MCF 10A (cell line): ENCODE results near the gene MS4A15. TPM values are rescaled to one million over a fixed set of nuclear protein-coding genes. Genes with fewer than 3 reads are reported as not detected.

Source experiments
- BruUV-seq: library from RNA; stranded (reverse); fragments of 400-500 nt; replicated peaks from 2 replicates; lab custom pipeline; 2021; lab: Mats Ljungman, UMichigan
- CTCF ChIA-PET: fragments of 300-600 bp; sonication (Branson Sonifier 250); formaldehyde crosslinking; extraction: SDS; loops from one replicate; lab custom pipeline; 2021; ENCODE audit warnings: antibody characterized with exemption, inconsistent platforms; lab: Yijun Ruan, JAX
- POLR2A ChIA-PET: fragments of 300-600, 350-650 bp; sonication (Branson Sonifier 250); formaldehyde crosslinking; extraction: SDS; loops from one replicate; lab custom pipeline; 2020; ENCODE audit warnings: antibody characterized with exemption, inconsistent platforms; lab: Yijun Ruan, JAX
- DNase-seq: peaks from one replicate; pipeline ENCODE4 v3.0.0-alpha.2; 2018; ENCODE audit not compliant: unreplicated experiment
- H3K27ac Mint-ChIP-seq: one replicate; pipeline ENCODE4 v1.8.0; 2022; ENCODE audit warnings: mild to moderate bottlenecking, low read depth, mixed read lengths; ENCODE audit not compliant: unreplicated experiment
- H3K27me3 Mint-ChIP-seq: one replicate; pipeline ENCODE4 v1.8.0; 2022; ENCODE audit warnings: mixed read lengths; ENCODE audit not compliant: insufficient read depth, unreplicated experiment
- H3K36me3 Mint-ChIP-seq: one replicate; pipeline ENCODE4 v1.8.0; 2022; ENCODE audit warnings: mild to moderate bottlenecking, moderate library complexity, mixed read lengths; ENCODE audit not compliant: insufficient read depth, unreplicated experiment
- H3K4me1 Mint-ChIP-seq: one replicate; pipeline ENCODE4 v1.8.0; 2022; ENCODE audit warnings: mixed read lengths; ENCODE audit not compliant: insufficient read depth, unreplicated experiment
- H3K4me3 Mint-ChIP-seq: one replicate; pipeline ENCODE4 v1.8.0; 2022; ENCODE audit warnings: mild to moderate bottlenecking, moderate library complexity, mixed read lengths; ENCODE audit not compliant: unreplicated experiment
- H3K9me3 Mint-ChIP-seq: one replicate; pipeline ENCODE4 v1.8.0; 2022; ENCODE audit warnings: mixed read lengths; ENCODE audit not compliant: unreplicated experiment
- intact Hi-C: fragments of 100-400 bp; cut with micrococcal nuclease; formaldehyde crosslinking; loops from 2 replicates; pipeline ENCODE4 v1.14.1; 2022
- total RNA-seq: library from RNA; stranded (reverse); gene quantifications from 2 replicates; pipeline ENCODE4 v1.2.3, GENCODE V29; 2022
- TF ChIP-seq, protein P1 (sequence below): fragments of 200-600 bp; IDR thresholded peaks from one replicate; pipeline ENCODE4 v1.8.0; 2022; ENCODE audit warnings: antibody characterized with exemption, mild to moderate bottlenecking; ENCODE audit not compliant: unreplicated experiment

Gene MS4A15
- total RNA-seq, 1 experiment from 2014 or later, result not detected

GRCh38 chr11:60771879-60772525 is 15.3 kb downstream of the MS4A15 start:
- Mint-ChIP-seq H3K4me1 (peaks cover 7% of the 10 kb centered on the region), H3K9me3 (no peaks in the 10 kb centered on the region), H3K36me3 (no peaks in the 10 kb centered on the region), H3K27ac (no peak overlapping the region), H3K4me3 (no peak overlapping the region), H3K27me3 (no peaks in the 10 kb centered on the region)
- intact Hi-C loops, result no loop called here
- BruUV-seq, result no TSS peak
- TF ChIP-seq, protein P1, sequence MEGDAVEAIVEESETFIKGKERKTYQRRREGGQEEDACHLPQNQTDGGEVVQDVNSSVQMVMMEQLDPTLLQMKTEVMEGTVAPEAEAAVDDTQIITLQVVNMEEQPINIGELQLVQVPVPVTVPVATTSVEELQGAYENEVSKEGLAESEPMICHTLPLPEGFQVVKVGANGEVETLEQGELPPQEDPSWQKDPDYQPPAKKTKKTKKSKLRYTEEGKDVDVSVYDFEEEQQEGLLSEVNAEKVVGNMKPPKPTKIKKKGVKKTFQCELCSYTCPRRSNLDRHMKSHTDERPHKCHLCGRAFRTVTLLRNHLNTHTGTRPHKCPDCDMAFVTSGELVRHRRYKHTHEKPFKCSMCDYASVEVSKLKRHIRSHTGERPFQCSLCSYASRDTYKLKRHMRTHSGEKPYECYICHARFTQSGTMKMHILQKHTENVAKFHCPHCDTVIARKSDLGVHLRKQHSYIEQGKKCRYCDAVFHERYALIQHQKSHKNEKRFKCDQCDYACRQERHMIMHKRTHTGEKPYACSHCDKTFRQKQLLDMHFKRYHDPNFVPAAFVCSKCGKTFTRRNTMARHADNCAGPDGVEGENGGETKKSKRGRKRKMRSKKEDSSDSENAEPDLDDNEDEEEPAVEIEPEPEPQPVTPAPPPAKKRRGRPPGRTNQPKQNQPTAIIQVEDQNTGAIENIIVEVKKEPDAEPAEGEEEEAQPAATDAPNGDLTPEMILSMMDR, result no peak
- POLR2A ChIA-PET, result no interaction called here
- DNase-seq, result no peak
- CTCF ChIA-PET, result interaction anchor here (1.0 to 7.6 kb wide), 4 partner anchors 7 to 127 kb away, joined by 4 to 72 read pairs (median 5); no protein-coding TSS in a partner anchor

DNA sequence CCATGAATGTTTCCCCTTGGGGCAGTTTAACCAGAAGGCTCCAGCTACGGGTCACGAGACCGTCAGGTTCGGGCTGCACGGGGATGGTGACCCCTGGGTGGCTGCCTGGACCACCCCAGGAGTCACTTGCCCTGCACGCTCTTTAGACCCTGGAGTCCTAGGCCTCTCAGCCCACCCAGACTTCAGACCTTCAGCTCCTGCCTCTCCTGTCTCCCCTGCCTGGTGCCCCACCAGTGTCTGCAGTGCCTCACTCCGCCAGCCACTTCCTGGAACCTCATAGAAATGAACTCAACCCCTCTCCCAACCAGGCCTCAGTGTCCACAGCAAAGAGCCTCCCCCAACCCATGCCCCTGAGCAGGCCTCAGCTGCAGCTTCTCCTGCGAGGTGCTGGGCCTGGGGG is 16.0 kb downstream of the MS4A15 start:
- no peak overlapping the region for H3K4me3 Mint-ChIP-seq
- H3K9me3 Mint-ChIP-seq, result no peaks in the 10 kb centered on the region
- no peak overlapping the region for H3K27ac Mint-ChIP-seq
- no peaks in the 10 kb centered on the region for H3K36me3 Mint-ChIP-seq
- ChIA-PET CTCF (interaction anchor here (0.7 to 7.6 kb wide), 4 partner anchors 8 to 363 kb away, joined by 4 to 72 read pairs (median 5); no protein-coding TSS in a partner anchor), POLR2A (no interaction called here)
- no TSS peak for BruUV-seq
- no peak for DNase-seq
- no peaks in the 10 kb centered on the region for H3K27me3 Mint-ChIP-seq
- peaks cover 13% of the 10 kb centered on the region for H3K4me1 Mint-ChIP-seq
- TF ChIP-seq, protein P1, result no peak
- intact Hi-C loops, result no loop called here

- no peaks in the 10 kb centered on the region for H3K36me3 Mint-ChIP-seq
- ChIA-PET POLR2A (interaction anchor here (0.6 to 0.9 kb wide), 3 partner anchors 113 to 302 kb away, joined by 3 to 6 read pairs (median 3); partner anchors contain the start of gene PRPF19), CTCF (interaction anchor here (0.6 to 7.6 kb wide), 24 partner anchors 9 to 652 kb away, joined by 3 to 72 read pairs (median 4); partner anchors contain the start of genes MS4A10 and MS4A15)
- no peaks in the 10 kb centered on the region for H3K9me3 Mint-ChIP-seq
- H3K27me3 Mint-ChIP-seq, result no peaks in the 10 kb centered on the region
- H3K4me3 Mint-ChIP-seq, result no peak overlapping the region
- no TSS peak for BruUV-seq
- peaks cover 16% of the 10 kb centered on the region for H3K4me1 Mint-ChIP-seq
- TF ChIP-seq, protein P1, result no peak
- no peak for DNase-seq
- intact Hi-C loops, result loop anchor here (1.0 to 5.0 kb wide), 7 partner anchors 56 to 413 kb away; no protein-coding TSS in a partner anchor
- no peak overlapping the region for H3K27ac Mint-ChIP-seq
Observed at GRCh38 chr11:60774726-60775125, 18.1 kb downstream of the MS4A15 start.

DNA sequence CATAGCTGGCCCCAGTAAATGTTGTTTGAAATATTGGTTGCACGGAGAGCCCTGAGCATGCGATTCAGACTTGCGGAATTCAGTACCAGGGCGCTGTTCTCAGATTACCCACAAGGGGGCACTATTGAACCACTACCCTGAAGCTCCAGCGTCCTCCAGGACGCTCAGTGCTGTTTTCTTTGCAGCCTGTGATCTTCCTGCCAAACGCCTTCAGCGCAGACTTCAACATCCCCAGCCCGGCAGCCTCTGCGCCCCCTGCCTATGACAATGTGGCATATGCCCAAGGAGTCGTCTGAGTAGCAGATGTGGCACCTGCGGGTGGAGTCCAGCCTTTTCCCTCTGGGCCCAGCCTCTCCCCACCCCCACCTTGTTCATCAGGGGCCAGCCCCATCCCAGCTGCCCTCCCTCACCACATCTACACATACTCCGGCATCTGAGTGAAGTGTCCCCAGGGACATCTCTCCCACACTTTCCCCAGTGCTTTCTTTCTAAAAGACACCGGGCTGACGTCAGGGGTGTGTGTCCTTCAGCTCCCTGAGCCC is 18.8 kb downstream of the MS4A15 start:
- TF ChIP-seq, protein P1, result peak; percentile 82
- DNase-seq, result peak; percentile 79
- no peaks in the 10 kb centered on the region for H3K27me3 Mint-ChIP-seq
- no TSS peak for BruUV-seq
- intact Hi-C loops, result loop anchor here (1.0 to 5.0 kb wide), 7 partner anchors 55 to 412 kb away; no protein-coding TSS in a partner anchor
- H3K36me3 Mint-ChIP-seq, result no peaks in the 10 kb centered on the region
- peaks cover 16% of the 10 kb centered on the region for H3K4me1 Mint-ChIP-seq
- no peak overlapping the region for H3K27ac Mint-ChIP-seq
- H3K9me3 Mint-ChIP-seq, result no peaks in the 10 kb centered on the region
- H3K4me3 Mint-ChIP-seq, result no peak overlapping the region
- POLR2A ChIA-PET, result interaction anchor here (0.6 to 0.9 kb wide), 3 partner anchors 112 to 301 kb away, joined by 3 to 6 read pairs (median 3); partner anchors contain the start of gene PRPF19
- CTCF ChIA-PET, result interaction anchor here (0.5 to 7.6 kb wide), 36 partner anchors 9 to 1206 kb away, joined by 3 to 72 read pairs (median 4); partner anchors contain the start of genes MS4A10 and MS4A15
